AML-193 (cell line): ENCODE results near the gene PLA2G7.
A peak's percentile ranks its signal among the peaks of the same experiment; 100 is the strongest.

Source experiments
- DNase-seq, 2 experiments: peaks; one replicate each; lab custom pipeline; 2025; lab: John Stamatoyannopoulos, UW

The PLA2G7 gene

GRCh38 chr6:46688966-46689335 lies 46.2 kb downstream of the PLA2G7 start:
- DNase-seq = no peak

GRCh38 chr6:46688117-46688965 lies 46.8 kb downstream of the PLA2G7 start:
- DNase-seq = no peak

- DNase-seq = no peak
These were observed 47.5 kb downstream of the PLA2G7 start, which contains the start of gene TDRD6 for GRCh38 chr6:46687619-46688097. Gene TDRD6 (plus strand): TSS chr6:46687885. CDS start chr6:46688129, 244 bp downstream.

- DNase-seq = no peak
These were observed 50.4 kb downstream of the PLA2G7 start for GRCh38 chr6:46684771-46685170.

- peak in 1 of 2 experiments; percentile 6 for DNase-seq
These were observed 57.9 kb downstream of the PLA2G7 start for GRCh38 chr6:46677314-46677654.

- DNase-seq = no peak
These were observed 58.4 kb downstream of the PLA2G7 start for GRCh38 chr6:46676604-46677313.

- DNase-seq = no peak
These were observed 60.8 kb downstream of the PLA2G7 start for GRCh38 chr6:46674410-46674809.

- no peak for DNase-seq
These were observed 67.8 kb downstream of the PLA2G7 start for GRCh38 chr6:46667377-46667776.

GRCh38 chr6:46661483-46661882 lies 73.7 kb downstream of the PLA2G7 start:
- no peak for DNase-seq

GRCh38 chr6:46657642-46658041 lies 77.5 kb downstream of the PLA2G7 start:
- DNase-seq = no peak

- no peak for DNase-seq
These were observed 79.4 kb downstream of the PLA2G7 start for GRCh38 chr6:46655803-46656202.
